Iris pigment epithelial cell (primary cell): Measurements from ENCODE around the gene COX4I2.
A peak's percentile ranks its signal among the peaks of the same experiment; 100 is the strongest.
"Not testable (repeated sequence)": the region's sequence is repeated elsewhere in the genome, so short reads cannot be mapped to it uniquely, and the experiment has no call there.

Experiments
- DNase-seq: peaks from one replicate; pipeline ENCODE4 v3.0.0-alpha.2; 2011; ENCODE audit warnings: low read depth

Gene COX4I2

DNA sequence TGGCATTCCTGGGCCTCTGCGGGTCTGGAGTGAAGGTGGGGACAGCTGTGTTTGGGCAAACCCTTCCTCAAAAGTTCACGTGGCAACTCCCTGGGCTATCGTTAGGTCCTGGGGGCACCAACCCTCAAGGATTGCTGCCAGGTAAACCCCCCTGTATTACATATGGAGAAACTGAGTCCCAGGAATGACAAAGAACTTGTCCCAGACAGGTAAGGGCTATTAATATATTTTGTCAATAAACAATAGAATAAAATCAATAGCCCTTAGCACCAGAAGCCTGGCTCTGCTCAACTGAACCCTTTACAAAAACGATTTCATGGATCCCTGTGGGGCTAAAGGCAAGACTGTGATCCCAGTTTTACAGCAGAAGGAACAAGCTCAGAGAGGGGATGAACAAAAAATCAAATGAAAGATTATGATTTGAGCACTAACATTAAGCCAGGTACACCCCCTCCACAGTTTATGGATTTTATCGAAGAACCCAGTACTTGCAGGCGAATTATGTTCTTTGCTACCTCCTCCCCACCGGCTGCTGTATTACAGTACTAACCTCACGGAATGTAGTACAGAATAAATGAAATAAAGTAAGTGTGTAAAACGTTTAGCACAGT, 30.0 kb upstream of the COX4I2 start:
- peak; percentile 48 for DNase-seq

DNA sequence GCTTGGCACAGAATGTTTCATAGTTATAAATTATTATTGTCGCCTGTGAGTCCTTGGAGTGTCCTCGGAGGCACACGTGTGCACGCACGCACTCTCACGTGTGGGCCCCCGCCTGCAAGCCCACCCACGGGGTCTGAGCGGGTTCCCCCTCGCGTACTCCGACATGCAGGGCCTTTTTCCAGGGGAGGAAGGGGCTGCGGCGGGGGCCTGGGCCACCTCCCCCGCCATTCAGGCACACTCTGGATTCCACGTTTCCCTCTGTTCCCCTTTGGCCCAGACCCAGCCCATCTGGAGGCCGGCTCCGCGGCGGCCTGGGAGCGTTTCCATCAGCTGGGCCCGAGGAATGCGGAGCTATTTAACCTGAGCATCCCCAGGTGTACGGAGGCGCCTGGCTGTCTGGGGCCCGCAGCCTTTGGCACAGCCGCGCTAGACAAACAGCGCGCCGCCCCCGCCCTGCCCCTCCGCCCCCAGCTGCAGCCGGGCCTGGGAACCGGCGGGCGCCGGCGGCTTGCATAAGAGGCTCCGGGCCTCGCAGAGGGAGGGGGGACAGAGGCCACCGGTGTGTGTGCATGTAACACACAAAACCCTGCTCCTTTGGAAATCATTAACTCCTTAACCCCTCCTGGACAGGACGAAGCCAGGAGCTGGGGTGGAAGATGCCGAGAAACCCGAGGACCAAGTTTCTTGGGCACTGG, 29.3 kb upstream of the COX4I2 start:
- DNase-seq: peak; percentile 79

DNA sequence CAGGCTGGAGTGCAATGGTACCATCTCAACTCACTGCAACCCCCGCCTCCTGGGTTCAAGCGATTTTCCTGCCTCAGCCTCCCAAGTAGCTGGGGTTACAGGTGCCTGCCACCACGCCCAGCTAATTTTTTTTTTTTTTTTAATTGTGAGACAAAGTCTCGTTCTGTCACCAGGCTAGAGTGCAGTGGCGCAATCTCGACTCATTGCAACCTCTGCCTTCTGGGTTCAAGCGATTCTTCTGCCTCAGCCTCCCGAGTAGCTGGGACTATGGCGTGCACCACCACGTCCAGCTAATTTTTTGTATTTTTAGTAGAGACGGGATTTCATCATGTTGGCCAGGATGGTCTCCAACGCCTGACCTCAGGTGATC, 25.5 kb upstream of the COX4I2 start:
- DNase-seq: not testable (repeated sequence)

DNA sequence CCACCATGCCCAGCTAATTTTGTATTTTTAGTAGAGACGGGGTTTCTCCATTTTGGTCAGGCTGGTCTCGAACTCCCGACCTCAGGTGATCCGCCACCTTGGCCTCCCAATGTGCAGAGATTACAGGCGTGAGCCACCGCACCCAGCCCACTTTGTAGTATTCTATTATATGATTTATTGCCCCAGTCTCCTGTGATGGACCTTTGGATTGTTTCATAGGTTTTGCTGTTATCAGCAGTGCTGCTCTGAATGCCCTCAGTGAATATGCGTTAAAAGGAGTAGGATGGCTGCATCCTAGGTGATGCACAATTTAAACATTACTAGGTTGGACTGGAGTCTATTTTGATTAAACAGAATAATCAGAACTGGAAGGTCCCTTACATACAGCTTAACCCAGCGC, 22.3 kb upstream of the COX4I2 start:
- no peak for DNase-seq

DNA sequence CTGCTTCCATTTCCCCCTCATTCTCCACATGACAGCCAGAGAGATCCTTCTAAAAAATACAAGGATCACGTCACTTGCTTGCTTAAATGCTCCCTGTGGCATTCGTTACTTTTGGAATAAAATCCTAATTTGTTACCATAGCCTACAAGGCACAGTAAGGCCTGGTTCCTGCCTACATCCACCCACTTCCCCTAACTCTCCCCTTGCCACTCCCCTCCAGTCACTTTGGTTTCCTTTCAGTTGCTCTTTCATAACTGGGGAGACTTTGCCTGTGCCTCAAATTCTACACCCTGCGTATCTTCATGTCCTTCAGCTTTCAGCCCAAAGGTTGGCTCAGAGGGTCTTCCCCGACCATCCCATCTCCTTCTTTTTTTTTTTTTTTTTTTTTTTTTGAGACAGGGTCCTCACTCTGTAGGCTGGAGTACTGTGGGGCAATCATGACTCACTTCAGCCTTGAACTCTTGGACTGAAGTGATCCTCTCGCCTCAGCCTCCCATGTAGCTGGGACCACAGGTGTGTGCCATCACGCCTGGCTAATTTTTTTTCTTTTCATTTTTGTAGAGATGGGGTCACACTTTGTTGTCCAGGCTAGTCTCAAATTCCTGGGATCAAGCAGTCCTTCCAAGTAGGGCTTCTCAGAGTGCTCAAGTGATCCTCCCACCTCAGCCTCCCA, 20.1 kb upstream of the COX4I2 start:
- DNase-seq: no peak

DNA sequence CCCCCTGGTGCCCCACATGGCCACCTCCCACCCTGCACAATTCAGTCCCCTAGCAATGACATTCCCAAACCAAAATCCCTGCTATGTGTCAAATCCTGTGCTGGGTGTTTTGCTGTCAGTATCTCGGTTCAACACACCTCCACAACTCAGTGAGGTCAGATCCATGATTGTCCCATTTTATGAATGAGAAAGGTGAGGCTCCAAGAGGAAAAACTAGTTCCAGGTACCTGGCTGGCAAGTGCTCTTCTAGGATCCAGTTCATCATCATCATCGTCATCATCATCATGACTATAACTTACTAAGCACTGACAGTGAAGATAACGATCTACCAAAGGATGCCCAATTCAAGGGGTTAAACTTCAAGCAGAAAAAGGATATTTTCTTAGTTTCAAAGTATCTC, 17.5 kb upstream of the COX4I2 start:
- DNase-seq: no peak

DNA sequence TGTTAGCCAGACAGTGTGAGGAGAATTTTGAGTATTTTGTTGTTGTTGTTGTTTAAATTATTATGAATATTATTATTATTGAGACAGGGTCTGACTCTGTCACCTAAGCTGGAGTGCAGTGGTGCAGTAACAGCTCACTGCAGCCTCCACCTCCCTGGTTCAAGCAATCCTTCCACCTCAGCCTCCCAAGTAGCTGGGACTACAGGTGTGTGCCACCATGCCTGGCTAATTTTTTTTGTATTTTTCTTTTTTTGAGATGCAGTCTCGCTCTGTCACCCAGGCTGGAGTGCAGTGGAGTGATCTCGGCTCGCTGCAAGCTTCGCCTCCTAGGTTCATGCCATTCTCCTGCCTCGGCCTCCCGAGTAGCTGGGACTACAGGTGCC, 14.6 kb upstream of the COX4I2 start:
- DNase-seq: not testable (repeated sequence)

DNA sequence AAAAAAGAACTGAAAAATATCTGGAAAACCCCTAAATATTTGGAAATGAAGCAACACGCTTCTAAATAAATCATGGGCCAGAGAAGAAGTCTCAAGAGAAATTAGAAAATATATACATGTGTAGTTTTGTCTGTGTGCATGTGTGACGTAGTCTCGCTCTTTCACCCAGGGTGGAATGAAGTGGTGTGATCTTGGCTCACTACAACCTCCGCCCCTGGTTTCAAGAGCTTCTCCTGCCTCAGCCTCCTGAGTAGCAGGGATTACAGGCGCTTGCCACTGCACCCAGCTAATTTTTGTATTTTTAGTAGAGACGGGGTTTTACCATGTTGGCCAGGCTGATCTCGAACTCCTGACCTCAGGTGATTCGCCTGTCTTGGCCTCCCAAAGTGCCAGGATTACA, 11.2 kb upstream of the COX4I2 start:
- not testable (repeated sequence) for DNase-seq

DNA sequence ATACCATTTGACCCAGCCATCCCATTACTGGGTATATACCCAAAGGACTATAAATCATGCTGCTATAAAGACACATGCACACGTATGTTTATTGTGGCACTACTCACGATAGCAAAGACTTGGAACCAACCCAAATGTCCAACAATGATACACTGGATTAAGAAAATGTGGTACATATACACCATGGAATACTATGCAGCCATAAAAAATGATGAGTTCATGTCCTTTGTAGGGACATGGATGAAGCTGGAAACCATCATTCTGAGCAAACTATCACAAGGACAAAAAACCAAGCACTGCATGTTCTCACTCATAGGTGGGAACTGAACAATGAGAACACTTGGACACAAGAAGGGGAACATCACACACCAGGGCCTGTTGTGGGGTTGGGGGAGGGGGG, 9.7 kb upstream of the COX4I2 start:
- not testable (repeated sequence) for DNase-seq

DNA sequence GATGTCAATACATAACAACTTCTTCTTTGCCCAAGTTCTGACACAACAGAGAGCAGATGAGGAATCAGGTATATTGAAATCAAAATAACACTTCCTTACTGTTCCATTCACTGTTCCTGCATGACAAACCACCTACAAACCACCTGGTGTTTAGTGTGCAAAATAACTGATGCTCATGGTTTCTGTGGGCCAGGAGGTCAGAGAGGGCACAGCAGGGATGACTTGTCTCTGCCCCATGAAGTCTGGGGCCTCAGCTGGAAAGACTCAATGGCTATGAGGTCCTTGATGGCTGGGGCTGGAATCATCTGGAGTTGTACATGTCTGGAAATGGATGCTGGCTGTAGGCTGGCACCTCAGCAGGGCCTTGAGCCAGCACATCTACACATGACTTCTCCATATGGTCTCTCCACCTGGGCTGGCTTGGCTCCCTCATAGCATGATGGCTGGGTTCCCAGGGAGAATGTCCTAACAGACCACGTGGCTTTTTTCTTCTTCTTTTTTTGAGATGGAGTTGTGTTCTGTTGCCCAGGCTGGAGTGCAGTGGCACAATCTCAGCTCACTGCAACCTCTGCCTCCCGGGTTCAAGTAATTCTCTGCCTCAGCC, 7.4 kb upstream of the COX4I2 start:
- peak; percentile 23 for DNase-seq

DNA sequence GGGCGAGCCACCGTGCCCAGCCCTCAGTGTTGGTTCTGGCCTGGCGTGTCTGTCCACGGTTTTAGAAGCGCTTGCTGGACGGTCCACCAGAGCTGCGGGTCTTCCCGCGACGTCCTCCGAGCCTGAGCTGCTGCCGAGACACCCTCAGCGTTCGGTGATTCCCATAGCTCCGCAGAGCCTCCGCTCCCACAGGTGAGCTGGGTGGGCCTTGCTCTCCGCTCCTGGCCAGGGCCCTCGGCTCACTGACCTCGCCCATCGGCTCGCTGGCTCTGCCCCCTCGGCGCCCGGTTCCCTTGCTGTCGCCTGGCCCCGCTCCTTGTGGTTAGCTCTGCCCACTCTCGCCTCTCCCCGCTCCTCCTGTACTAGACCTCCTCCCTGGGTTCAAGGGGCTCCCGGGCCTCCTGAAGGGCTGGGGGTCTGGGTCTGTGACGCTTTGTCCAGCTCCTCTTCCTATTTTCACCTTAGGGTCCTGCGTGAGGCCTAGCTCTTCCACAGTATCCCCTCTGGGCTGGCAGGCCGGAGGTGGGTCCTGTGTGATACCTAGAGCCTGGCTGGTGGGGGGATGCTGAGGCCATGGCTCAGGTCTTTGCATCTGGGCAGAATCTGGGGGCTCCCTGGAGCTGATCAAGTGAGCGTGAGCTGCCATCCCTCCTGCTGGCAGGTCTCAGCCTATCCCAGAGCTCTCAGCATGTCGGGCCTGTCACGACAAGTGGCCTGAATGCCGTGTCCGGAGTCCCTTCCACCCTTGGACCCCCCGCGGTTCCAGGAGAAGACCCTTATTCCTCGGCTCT, 5.0 kb upstream of the COX4I2 start:
- DNase-seq: no peak

DNA sequence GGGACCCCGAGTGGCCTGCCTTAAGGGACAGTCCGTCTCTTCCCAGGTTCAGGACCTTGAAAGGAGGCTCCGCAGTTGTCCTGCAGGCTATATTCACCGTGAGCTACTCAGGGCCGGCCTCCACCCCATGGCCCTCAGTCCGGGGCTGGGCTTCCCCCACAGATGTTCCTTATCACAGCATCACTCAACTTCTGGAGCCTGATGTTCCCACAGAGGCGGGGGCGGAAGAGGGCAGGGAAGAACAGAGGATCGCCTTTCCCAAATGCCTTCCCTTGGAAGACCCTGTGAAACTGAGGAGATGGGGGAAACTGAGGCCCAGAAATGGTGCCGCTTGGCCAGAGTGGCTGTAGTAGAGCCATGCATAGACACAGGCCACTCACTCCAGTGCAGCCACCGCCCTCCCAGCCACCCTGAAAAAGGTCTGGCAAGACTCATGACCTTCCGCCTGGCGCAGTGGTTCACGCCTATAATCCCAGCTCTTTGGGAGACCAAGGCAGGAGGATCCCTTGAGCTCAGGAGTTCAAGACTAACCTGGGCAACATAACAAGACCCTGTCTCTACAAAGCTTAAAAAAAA, 4.3 kb upstream of the COX4I2 start:
- DNase-seq: no peak

DNA sequence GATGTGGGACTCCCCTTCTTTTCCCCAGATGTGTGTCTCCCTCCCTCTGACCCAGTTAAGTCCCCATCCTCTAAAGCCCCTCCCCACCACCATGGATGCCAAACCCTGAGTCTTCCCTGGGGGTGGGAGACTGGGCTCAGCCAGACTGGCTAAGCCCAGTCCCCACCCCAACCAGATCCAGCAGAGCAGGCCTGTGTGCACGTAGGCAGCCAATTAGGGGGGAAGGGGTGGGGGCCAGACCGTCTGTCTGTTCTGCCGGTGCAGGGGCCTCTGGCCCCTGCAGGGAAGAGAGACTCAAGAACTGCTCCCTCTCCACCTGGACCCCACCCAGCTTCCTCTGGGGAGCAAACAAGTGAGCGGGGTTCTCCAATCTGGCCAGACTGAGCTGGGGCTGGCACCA, 605 bp downstream of the COX4I2 start:
- no peak for DNase-seq

DNA sequence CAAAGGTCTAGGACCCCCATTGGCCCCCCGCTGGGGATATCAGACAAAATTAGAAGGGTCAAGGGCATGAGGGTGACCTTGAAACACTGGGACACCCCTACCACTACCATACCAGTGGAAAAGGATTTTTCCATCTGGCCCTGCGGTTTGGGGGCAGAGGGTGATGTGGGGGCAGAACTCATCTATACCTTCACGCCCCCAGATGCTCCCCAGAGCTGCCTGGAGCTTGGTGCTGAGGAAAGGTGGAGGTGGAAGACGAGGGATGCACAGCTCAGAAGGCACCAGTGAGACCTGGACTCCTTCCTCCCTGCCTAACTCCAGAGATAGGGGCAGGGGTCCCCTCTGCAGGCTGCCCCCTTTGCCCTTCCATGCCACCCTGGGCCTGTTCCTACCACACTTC, 1.1 kb downstream of the COX4I2 start:
- no peak for DNase-seq

DNA sequence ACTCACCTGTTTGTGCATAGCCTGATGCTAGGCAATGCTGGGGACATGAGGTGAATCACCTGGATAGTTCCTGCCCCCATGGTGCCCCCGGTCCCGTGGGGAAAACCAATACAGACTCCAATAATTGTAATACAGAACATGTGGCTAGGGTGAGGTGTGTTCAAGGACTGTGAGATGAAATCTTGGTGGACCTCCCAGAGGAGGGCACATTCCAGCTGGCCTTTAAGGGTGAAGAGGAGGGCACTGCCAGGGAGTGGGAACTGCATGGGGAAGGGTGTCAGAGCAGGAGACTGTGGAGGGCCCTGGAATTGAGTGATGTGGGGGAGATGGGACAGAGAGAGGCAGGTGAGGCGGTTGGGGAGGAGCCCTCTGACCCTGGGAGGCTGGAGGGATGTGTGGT, 2.5 kb downstream of the COX4I2 start:
- no peak for DNase-seq

DNA sequence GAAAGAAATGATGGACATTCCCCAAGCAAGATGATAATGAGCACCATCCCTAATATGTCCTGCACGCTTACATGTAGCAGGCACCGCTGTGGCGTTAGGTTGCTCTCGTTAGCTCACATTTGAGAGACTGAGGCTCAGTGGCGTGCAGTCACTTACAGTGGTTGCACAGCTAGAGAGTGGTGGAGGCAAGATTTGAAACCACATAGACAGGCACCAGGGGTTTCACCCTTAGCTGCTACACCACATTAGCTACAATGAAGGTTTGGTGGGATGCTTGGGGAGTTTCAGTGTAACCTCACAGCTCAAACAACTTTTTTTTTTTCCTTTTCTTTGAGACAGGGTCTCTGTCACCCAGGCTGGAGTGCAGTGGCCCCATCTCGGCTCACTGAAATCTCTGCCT, 3.7 kb downstream of the COX4I2 start:
- DNase-seq: no peak

DNA sequence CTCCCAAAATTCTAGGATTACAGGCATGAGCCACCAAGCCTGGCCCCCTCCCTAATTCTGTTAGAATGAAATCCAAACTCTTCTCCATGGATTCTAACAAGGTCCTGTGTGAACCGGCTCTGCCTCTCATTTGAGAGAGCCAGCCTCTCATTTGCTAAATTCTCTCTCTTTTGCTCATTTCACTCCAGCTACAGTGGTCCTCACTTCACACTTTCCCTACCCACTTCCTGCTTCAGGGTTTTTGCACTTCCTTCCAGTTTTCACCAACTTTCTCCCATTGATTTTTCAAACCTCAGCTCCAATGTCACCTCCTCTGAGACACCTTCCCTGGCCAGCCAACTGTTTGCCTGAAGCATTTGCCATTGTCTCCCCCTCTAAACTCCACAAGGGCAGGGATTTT, 5.1 kb downstream of the COX4I2 start:
- DNase-seq: no peak

DNA sequence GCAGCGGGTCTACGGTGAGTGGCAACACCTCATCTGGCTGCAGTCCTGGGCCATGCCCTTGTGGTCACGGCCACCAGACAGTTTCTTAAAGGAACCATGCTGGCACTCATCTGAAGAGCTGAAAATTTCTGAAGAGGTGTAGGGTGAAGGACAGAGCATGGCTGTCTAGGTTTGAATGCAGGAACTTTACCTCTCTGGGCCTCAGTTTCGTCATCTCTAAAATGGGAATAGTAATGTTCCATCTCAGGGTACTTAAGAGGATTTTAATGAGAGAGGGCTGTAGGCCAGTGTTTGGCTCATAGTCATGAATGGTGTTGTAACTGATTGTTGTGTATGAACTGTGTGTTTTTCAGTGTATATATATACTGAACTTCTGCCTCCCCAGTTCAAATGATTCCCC, 5.8 kb downstream of the COX4I2 start:
- DNase-seq: no peak

DNA sequence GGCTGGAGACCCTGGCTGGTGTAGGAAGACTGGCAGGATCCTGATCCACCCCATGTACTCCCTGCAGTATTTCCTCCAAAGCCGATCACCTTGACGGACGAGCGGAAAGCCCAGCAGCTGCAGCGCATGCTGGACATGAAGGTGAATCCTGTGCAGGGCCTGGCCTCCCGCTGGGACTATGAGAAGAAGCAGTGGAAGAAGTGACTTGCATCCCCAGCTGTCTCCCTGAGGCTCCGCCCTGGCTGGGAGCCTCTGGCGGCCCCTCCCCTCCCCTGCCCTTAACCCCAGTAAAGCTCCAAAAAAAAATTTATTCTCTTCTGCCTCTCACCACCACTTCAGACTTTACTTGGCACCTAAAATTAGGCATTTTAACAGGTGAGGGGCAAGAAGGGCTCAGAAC, 7.0 kb downstream of the COX4I2 start:
- no peak for DNase-seq

DNA sequence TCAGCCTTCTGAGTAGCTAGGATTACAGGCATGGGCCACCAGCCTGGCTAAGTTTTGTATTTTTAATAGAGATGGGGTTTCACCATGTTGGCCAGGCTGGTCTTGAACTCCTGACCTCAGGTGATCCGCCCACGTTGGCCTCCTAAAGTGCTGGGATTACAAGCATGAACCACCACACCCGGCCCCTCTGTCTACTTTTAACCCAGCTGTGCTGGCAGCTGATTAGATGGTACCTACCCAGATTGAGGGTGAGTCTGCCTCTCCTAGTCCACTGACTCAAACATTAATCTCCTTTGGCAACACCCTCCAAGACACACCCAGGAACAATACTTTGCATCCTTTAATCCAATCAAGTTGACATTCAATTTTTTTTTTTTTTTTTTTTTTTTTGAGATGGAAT, 10.4 kb downstream of the COX4I2 start:
- not testable (repeated sequence) for DNase-seq

DNA sequence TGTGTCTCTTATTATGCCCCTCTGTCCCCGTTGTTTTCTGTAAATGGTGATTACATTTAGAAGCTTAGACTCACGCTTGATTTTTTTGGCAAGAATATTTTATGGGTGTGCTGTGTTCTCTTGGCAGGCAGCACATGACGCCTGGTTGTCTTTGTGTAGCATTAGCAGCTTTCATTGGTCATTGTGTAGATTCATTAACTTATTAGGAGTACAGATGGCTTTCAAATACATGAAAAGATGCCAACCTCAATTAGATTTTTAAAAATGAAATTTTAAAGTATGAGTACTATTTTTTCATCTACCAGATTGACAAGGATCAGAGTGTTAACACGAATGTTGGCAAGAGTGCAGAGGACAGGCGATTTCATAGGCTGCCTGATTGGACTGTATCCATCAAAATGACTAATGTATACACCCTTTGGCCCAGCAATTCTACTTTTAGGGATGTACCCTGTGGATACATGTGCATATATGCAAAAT, 15.2 kb downstream of the COX4I2 start:
- DNase-seq: peak; percentile 52

DNA sequence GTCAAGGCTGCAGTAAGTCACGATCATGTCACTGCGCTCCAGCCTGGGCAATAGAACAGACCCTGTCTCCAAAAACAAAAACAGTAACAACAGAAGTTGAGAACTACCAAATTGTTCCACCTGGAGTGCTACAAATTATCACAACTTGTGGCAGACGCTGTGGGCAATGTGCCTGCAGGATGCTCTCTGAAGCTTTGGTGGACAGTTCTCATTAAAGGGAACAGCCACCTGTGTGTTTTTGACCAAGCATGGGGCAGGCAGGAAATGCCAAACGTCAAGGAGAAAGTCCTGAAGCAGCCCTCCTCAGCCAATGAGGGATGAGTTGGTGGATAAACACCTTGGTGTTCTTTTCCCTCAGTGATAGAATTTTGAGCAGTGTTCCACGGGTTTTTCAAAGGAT, 15.8 kb downstream of the COX4I2 start:
- no peak for DNase-seq
